GM18502 (cell line): ENCODE results near the gene STK24.

Experiments
- ATAC-seq: cut with Tn5 transposase; IDR thresholded peaks from one replicate; pipeline ENCODE4 v1.9.1; 2021; ENCODE audit warnings: mild to moderate bottlenecking; ENCODE audit not compliant: unreplicated experiment, poor library complexity

STK24 gene

GRCh38 chr13:98557937-98558792 lies 18.7 kb downstream of the STK24 start:
- ATAC-seq, result no peak

GRCh38 chr13:98556968-98557631 lies 19.8 kb downstream of the STK24 start:
- no peak for ATAC-seq

- no peak for ATAC-seq
Measured at GRCh38 chr13:98556142-98556816, 20.6 kb downstream of the STK24 start.

DNA sequence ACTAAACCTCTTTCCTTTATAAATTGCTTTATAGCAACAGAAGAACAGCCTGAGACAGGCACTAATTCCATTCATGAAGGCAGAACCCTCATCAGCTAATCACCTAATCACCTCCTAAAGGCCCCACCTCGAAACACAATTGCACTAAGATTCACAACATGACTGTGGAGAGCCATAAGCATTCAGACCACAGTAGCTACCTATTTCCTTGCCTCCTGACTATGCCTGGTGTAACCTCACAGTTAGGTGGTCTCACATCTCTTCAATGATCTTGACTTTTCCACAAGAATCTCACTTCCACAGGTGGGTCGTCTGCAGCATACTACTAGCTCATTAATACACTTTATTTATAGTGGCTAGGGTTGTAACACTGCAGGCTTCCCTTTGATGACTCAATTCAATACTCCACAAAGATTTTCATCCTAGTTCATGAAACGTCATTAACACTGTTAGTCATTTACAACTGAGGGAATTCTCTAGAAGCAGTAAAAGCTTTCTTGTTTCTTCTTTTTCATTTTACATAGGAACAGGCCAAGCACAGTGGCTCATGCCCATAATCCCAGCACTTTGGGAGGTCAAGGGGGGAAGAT lies 27.1 kb downstream of the STK24 start:
- peak; percentile 73 for ATAC-seq

- ATAC-seq, result peak; percentile 25
Measured at GRCh38 chr13:98549006-98549727, 27.7 kb downstream of the STK24 start.

- no peak for ATAC-seq
Measured at GRCh38 chr13:98548230-98548629, 28.7 kb downstream of the STK24 start.

DNA sequence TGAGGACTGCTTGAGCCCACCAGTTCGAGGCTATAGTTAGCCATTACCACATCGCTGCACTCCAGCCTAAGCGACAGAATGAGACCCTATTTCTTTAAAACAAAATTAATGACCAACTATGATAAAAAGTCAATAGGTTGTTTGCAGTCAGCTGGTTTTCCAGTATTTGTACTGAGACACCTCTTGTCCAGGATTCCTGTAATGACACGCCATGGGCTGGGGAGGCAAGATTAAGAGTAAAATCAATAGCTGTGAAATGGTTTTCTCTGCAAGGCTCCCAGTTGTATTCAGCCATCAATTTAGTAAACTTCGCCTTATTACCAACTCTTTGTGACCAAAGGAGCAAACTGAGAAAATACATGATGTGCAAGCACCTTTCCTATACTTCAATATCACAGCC lies 29.5 kb downstream of the STK24 start:
- no peak for ATAC-seq

DNA sequence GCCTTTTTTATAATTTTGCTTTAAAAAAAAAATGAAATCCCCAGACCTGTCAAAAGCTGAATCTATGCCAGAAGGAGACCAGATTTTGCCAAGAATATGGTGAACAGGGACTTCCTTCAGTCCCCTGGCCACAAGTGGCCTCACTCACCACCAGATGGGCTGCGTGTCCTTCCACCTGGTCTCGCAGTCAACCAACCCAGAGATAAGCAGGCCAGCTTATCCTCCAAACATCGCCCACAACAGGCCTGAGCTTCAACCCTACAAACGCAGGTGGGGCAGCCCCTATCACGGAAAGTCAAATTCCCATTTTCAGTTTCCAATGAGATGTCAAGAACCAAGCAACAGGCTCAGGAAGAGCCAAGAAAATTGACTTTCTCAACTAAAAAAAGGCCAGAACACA lies 30.5 kb downstream of the STK24 start:
- no peak for ATAC-seq

DNA sequence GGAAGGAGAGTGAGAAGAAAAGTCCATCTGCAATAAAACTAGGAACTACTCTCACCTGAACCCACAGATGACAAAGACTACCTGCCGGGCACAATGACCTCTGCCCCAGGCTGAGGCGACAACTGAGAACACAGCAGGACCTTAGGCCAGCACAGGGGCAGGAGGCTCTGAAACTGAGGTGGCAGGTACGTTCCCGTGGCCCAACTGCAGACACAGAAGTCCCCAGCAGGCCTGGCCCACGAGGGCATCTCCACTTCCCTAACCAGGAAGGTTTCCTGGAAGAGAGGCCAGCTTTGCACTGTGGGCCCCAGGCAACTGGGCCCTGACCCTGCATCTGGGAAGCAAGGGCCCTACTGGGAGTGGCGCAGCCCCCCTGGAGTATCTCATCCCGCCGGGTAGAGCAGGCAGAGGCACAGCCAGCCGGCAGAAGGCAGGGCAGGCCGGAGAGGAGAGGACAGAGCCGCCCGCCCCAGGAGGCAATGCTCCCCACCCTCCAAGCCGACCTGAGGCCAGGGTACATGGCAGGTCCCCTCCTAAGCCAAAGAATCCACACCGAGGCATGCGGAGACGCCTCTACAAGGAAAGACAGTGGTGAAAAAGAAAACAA lies 32.7 kb downstream of the STK24 start:
- peak; percentile 1 for ATAC-seq

GRCh38 chr13:98543378-98544103 lies 33.4 kb downstream of the STK24 start:
- peak; percentile 28 for ATAC-seq

- peak; percentile 58 for ATAC-seq
Measured at GRCh38 chr13:98542568-98543377, 34.1 kb downstream of the STK24 start.

GRCh38 chr13:98541701-98542203 lies 35.2 kb downstream of the STK24 start:
- no peak for ATAC-seq

DNA sequence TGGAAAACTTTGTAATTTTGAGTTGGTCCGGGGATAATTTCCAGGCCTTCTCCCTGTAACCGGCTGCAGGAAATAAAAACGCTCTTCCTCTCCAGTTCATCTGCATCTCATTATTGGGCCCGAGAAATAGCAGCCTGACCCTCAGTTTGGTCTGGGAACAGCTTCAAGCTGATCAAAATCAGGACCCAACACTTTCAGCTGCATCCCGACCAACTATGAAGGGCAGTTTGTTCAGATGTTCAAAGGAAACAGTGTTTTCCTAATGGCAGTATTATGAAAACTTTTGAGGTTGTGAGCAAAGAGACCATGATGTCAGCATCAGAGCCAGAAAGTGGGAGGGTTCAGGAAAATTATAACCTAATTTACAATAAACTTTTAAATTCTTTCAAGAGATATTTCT lies 35.7 kb downstream of the STK24 start:
- no peak for ATAC-seq

DNA sequence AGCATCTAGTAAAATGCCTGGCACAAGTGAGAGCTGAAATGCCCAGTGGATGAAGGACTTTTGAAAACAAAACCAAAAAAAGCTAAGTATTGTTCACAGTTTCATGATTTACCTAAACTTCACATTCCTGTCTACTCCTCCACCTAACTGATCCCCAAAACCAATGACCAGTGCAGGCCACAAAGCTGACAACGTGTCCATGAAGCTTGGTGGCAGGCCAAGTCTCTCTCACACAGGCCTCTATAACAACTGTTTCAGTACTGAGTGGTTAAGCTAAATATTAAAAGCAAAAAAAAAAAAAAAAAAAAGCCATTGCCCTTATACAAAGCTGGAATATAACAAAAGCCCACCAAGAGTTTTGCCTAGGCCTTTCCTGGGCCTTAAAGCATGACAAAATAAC lies 36.4 kb downstream of the STK24 start:
- no peak for ATAC-seq

- ATAC-seq, result no peak
Measured at GRCh38 chr13:98539666-98540065, 37.2 kb downstream of the STK24 start.

- ATAC-seq, result no peak
Measured at GRCh38 chr13:98538876-98539275, 38.0 kb downstream of the STK24 start.

- no peak for ATAC-seq
Measured at GRCh38 chr13:98537740-98538139, 39.2 kb downstream of the STK24 start.

- no peak for ATAC-seq
Measured at GRCh38 chr13:98537306-98537705, 39.6 kb downstream of the STK24 start.
